ENCODE data around the gene FXYD2. TPM values are rescaled to one million over a fixed set of nuclear protein-coding genes. Genes with fewer than 3 reads are reported as not detected.

The FXYD2 gene
- total and polyA plus RNA-seq, 2 donors (not counting 3 experiments of a cell fraction or from before 2014, with no cell fraction given), result 0.99 to 1.8 TPM

DNA sequence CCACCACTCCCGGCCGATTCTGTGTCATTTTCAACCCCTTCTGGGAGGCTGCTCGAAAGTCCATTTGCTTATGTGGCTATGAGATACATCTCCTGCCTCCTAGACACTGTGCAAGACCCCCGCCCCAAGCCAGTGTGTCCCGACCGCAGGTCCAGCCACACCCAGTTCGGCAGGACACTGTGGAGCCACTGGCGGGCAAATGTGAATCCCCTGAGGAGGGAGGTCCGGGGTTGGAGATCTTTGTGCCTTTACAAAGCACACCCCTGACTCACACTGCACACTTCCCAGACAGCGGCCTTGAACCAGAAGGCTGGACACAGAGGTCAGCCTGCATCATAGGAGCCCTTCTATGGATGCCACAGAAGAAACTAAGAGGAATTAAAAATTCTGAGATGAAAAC lies 34.5 kb upstream of the FXYD2 start:
- no peak overlapping the region for H3K4me3 ChIP-seq (replicated peaks in 1 of 3; ENCODE audit: insufficient read depth in 1 of 3, low read depth in 1 of 3, low read length in 3 of 3)
- dilution Hi-C loops (cut with MboI; ENCODE audit: extremely low pct_ligation_motif_present, low sequenced_read_pairs) (no loop called here), intact Hi-C loops (cut with micrococcal nuclease) (no loop called here)
- H3K9me3 ChIP-seq (replicated peaks; ENCODE audit: control insufficient read depth, insufficient read depth, low read length), result no peaks in the 10 kb centered on the region
- FAIRE-seq, result no peak
- H3K36me3 ChIP-seq (ENCODE audit: control insufficient read depth in 2 of 2, extremely low read depth in 1 of 2, insufficient read depth in 2 of 2, low read length in 2 of 2), result no peaks in the 10 kb centered on the region
- TF ChIP-seq MAX (IDR thresholded peaks at IDR 0.05; ENCODE audit: insufficient read depth, insufficient read length), result no peak
- no peaks in the 10 kb centered on the region for H4K20me1 ChIP-seq (replicated peaks; ENCODE audit: control insufficient read depth, extremely low read depth, insufficient read depth, low read length)
- no peak overlapping the region for H3K9ac ChIP-seq (replicated peaks; ENCODE audit: extremely low read depth, insufficient read depth, low read length)
- no TSS peak for BruUV-seq (replicated peaks)
- peaks cover 6% of the 10 kb centered on the region for H3K4me1 ChIP-seq (ENCODE audit: control insufficient read depth, extremely low read depth, insufficient read depth, low read length)
- ChIA-PET POLR2A (no interaction called here), CTCF (no interaction called here)
- H3K4me2 ChIP-seq (ENCODE audit: insufficient read depth, low read length), result no peak overlapping the region
- H3K27ac ChIP-seq (ENCODE audit: insufficient read depth, low read depth, low read length), result no peak overlapping the region
- no peaks in the 10 kb centered on the region for H3K79me2 ChIP-seq (ENCODE audit: control insufficient read depth, insufficient read depth, low read length)
- no peak for DNase-seq (ENCODE audit: low read depth, low spot score)
- no peaks in the 10 kb centered on the region for H3K9me1 ChIP-seq (replicated peaks; ENCODE audit: control insufficient read depth, extremely low read depth, insufficient read depth, low read length)
- H2AFZ ChIP-seq (ENCODE audit: low read depth, low read length), result no peak overlapping the region
- H3K27me3 ChIP-seq (ENCODE audit: control insufficient read depth in 2 of 2, insufficient read depth in 2 of 2, low read length in 2 of 2), result peaks cover 3 to 6% of the 10 kb centered on the region in 2 experiments

- peaks cover 3 to 8% of the 10 kb centered on the region in 2 experiments for H3K27me3 ChIP-seq (ENCODE audit: control insufficient read depth in 2 of 2, insufficient read depth in 2 of 2, low read length in 2 of 2)
- no peaks in the 10 kb centered on the region for H3K79me2 ChIP-seq (ENCODE audit: control insufficient read depth, insufficient read depth, low read length)
- H3K36me3 ChIP-seq (ENCODE audit: control insufficient read depth in 2 of 2, extremely low read depth in 1 of 2, insufficient read depth in 2 of 2, low read length in 2 of 2), result no peaks in the 10 kb centered on the region
- no TSS peak for BruUV-seq (replicated peaks)
- no peaks in the 10 kb centered on the region for H3K9me3 ChIP-seq (replicated peaks; ENCODE audit: control insufficient read depth, insufficient read depth, low read length)
- TF ChIP-seq POLR2AphosphoS5 (IDR thresholded peaks at IDR 0.05; ENCODE audit: insufficient read depth, low read depth, low read length) (no peak), MYC (IDR thresholded peaks at IDR 0.05; ENCODE audit: low read depth, low read length) (no peak), GATA2 (IDR thresholded peaks at IDR 0.05; ENCODE audit: insufficient read depth, insufficient read length, low read depth, low read length) (no peak), FOS (IDR thresholded peaks at IDR 0.05; ENCODE audit: borderline replicate concordance, insufficient read depth, low read length) (no peak), POLR2A (IDR thresholded peaks at IDR 0.05; ENCODE audit: low read depth, low read length) (no peak), JUN (IDR thresholded peaks at IDR 0.05; ENCODE audit: borderline replicate concordance, insufficient read depth, insufficient read length, low read depth) (no peak), MAX (IDR thresholded peaks at IDR 0.05; ENCODE audit: insufficient read depth, insufficient read length) (no peak), EZH2 (IDR thresholded peaks at IDR 0.05; ENCODE audit: borderline replicate concordance, low read depth, low read length, severe bottlenecking) (no peak)
- TF ChIP-seq, protein P1, sequence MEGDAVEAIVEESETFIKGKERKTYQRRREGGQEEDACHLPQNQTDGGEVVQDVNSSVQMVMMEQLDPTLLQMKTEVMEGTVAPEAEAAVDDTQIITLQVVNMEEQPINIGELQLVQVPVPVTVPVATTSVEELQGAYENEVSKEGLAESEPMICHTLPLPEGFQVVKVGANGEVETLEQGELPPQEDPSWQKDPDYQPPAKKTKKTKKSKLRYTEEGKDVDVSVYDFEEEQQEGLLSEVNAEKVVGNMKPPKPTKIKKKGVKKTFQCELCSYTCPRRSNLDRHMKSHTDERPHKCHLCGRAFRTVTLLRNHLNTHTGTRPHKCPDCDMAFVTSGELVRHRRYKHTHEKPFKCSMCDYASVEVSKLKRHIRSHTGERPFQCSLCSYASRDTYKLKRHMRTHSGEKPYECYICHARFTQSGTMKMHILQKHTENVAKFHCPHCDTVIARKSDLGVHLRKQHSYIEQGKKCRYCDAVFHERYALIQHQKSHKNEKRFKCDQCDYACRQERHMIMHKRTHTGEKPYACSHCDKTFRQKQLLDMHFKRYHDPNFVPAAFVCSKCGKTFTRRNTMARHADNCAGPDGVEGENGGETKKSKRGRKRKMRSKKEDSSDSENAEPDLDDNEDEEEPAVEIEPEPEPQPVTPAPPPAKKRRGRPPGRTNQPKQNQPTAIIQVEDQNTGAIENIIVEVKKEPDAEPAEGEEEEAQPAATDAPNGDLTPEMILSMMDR (IDR thresholded peaks at IDR 0.05; ENCODE audit: extremely low read depth in 1 of 2, insufficient read depth in 1 of 2, low read depth in 1 of 2, low read length in 2 of 2), result no peak
- H3K9ac ChIP-seq (replicated peaks; ENCODE audit: extremely low read depth, insufficient read depth, low read length), result no peak overlapping the region
- no peak overlapping the region for H3K27ac ChIP-seq (ENCODE audit: insufficient read depth, low read depth, low read length)
- no peak overlapping the region for H2AFZ ChIP-seq (ENCODE audit: low read depth, low read length)
- FAIRE-seq, result no peak
- H3K9me1 ChIP-seq (replicated peaks; ENCODE audit: control insufficient read depth, extremely low read depth, insufficient read depth, low read length), result no peaks in the 10 kb centered on the region
- no peak overlapping the region for H3K4me3 ChIP-seq (replicated peaks in 1 of 3; ENCODE audit: insufficient read depth in 1 of 3, low read depth in 1 of 3, low read length in 3 of 3)
- H3K4me2 ChIP-seq (ENCODE audit: insufficient read depth, low read length), result no peak overlapping the region
- ChIA-PET POLR2A (no interaction called here), CTCF (no interaction called here)
- peaks cover 6% of the 10 kb centered on the region for H3K4me1 ChIP-seq (ENCODE audit: control insufficient read depth, extremely low read depth, insufficient read depth, low read length)
- no peak for DNase-seq (ENCODE audit: low read depth, low spot score)
- dilution Hi-C loops (cut with MboI; ENCODE audit: extremely low pct_ligation_motif_present, low sequenced_read_pairs) (no loop called here), intact Hi-C loops (cut with micrococcal nuclease) (no loop called here)
- no peaks in the 10 kb centered on the region for H4K20me1 ChIP-seq (replicated peaks; ENCODE audit: control insufficient read depth, extremely low read depth, insufficient read depth, low read length)
These were observed 33.3 kb upstream of the FXYD2 start for GRCh38 chr11:117857734-117858414.

Measured in endothelial cell of umbilical vein (primary cell).